CD14-positive monocyte (primary cell): ENCODE measurements around the gene TLX1. TPM values are rescaled to one million over a fixed set of nuclear protein-coding genes. Genes with fewer than 3 reads are reported as not detected.

Experiments used
- DNase-seq, 3 donors: peaks; one replicate each; pipeline ENCODE4 v3.0.0-alpha.2; 2011 to 2022
- H2AFZ ChIP-seq: 2 replicates; pipeline ENCODE4 v1.6.0; 2012; ENCODE audit warnings: mild to moderate bottlenecking, low read depth, low read length, inconsistent platforms; ENCODE audit not compliant: insufficient read depth, poor library complexity, severe bottlenecking
- H3K27ac ChIP-seq, 2 donors: 1 replicate in 1 of 2; 2 replicates in 1 of 2; pipeline ENCODE4 v1.5.1; 2012 to 2013; ENCODE audit warnings: low read length in 2 of 2, control low read depth in 1 of 2, inconsistent platforms in 1 of 2, low read depth in 1 of 2, mild to moderate bottlenecking in 1 of 2
- H3K27me3 ChIP-seq, 2 donors: one replicate each; pipeline versions ENCODE4 v1.6.0 to v1.6.1; 2011 to 2013; ENCODE audit warnings: low read length in 2 of 2; ENCODE audit not compliant: control insufficient read depth in 2 of 2, insufficient read depth in 2 of 2
- H3K36me3 ChIP-seq, 2 donors: replicated peaks in 1 of 2; 1 replicate in 1 of 2; 2 replicates in 1 of 2; pipeline versions ENCODE4 v1.5.1 to v1.6.1; 2012 to 2013; ENCODE audit warnings: low read length in 2 of 2, control low read depth in 1 of 2, inconsistent platforms in 1 of 2, mild to moderate bottlenecking in 1 of 2; ENCODE audit not compliant: insufficient read depth in 2 of 2, control insufficient read depth in 1 of 2
- H3K4me1 ChIP-seq, 2 donors: 1 replicate in 1 of 2; 2 replicates in 1 of 2; pipeline versions ENCODE4 v1.5.1 to v1.6.1; 2012 to 2013; ENCODE audit warnings: low read length in 2 of 2, control low read depth in 1 of 2, inconsistent platforms in 1 of 2, mild to moderate bottlenecking in 1 of 2, moderate library complexity in 1 of 2; ENCODE audit not compliant: insufficient read depth in 2 of 2, control insufficient read depth in 1 of 2
- H3K4me2 ChIP-seq: replicated peaks from 2 replicates; pipeline ENCODE3; 2012; ENCODE audit warnings: low read length, moderate library complexity, mild to moderate bottlenecking; ENCODE audit not compliant: poor library complexity, severe bottlenecking; ENCODE audit errors: extremely low read depth
- H3K4me3 ChIP-seq, 3 experiments: fragments of 200-600 bp in 1 of 3; sonication (generic) in 1 of 3; replicated peaks in 1 of 3; 1 replicate in 2 of 3; 2 replicates in 1 of 3; pipeline ENCODE4 v1.5.1; 2011 to 2013; ENCODE audit warnings: low read length in 3 of 3, mild to moderate bottlenecking in 3 of 3, control low read depth in 2 of 3, low read depth in 2 of 3, inconsistent platforms in 1 of 3, moderate library complexity in 1 of 3
- H3K79me2 ChIP-seq: 2 replicates; pipeline ENCODE4 v1.6.0; 2012; ENCODE audit warnings: mild to moderate bottlenecking, control low read depth, inconsistent platforms, low read length, moderate library complexity; ENCODE audit not compliant: insufficient read depth
- H3K9ac ChIP-seq: 2 replicates; pipeline ENCODE4 v1.6.0; 2017; ENCODE audit warnings: low read length, mild to moderate bottlenecking; ENCODE audit not compliant: insufficient read depth, poor library complexity, severe bottlenecking
- H3K9me3 ChIP-seq, 2 donors: replicated peaks in 1 of 2; 1 replicate in 1 of 2; 2 replicates in 1 of 2; pipeline versions ENCODE4 v1.5.1 to v1.6.1; 2012 to 2013; ENCODE audit warnings: low read length in 2 of 2, control low read depth in 1 of 2; ENCODE audit not compliant: control insufficient read depth in 1 of 2, insufficient read depth in 1 of 2
- H4K20me1 ChIP-seq: 2 replicates; pipeline ENCODE4 v1.6.0; 2012; ENCODE audit warnings: mild to moderate bottlenecking, low read length, control low read depth, moderate library complexity; ENCODE audit not compliant: insufficient read depth
- H3K27ac Mint-ChIP-seq, 7 donors: one replicate each; pipeline ENCODE4 v1.8.0; 2020; ENCODE audit warnings: mild to moderate bottlenecking in 7 of 7, mixed read lengths in 7 of 7, moderate library complexity in 6 of 7, inconsistent platforms in 2 of 7
- H3K27me3 Mint-ChIP-seq, 3 donors: one replicate each; pipeline ENCODE4 v1.8.0; 2021 to 2022; ENCODE audit warnings: low read depth in 3 of 3, mild to moderate bottlenecking in 3 of 3, mixed read lengths in 3 of 3, moderate library complexity in 3 of 3, inconsistent platforms in 1 of 3
- H3K36me3 Mint-ChIP-seq, 2 donors: one replicate each; pipeline ENCODE4 v1.8.0; 2020; ENCODE audit warnings: mixed read lengths in 2 of 2, inconsistent platforms in 1 of 2, mild to moderate bottlenecking in 1 of 2
- H3K4me1 Mint-ChIP-seq: one replicate; pipeline ENCODE4 v1.8.0; 2020; ENCODE audit warnings: mild to moderate bottlenecking, mixed read lengths
- H3K4me3 Mint-ChIP-seq, 2 donors: one replicate each; pipeline ENCODE4 v1.8.0; 2020; ENCODE audit warnings: mild to moderate bottlenecking in 2 of 2, mixed read lengths in 2 of 2, moderate library complexity in 1 of 2
- H3K9me3 Mint-ChIP-seq, 7 donors: one replicate each; pipeline ENCODE4 v1.8.0; 2020 to 2022; ENCODE audit warnings: mixed read lengths in 7 of 7, mild to moderate bottlenecking in 6 of 7, moderate library complexity in 6 of 7, inconsistent platforms in 2 of 7
- WGBS: methylation state at CpG from one replicate; pipeline ENCODE4 v1.1.5; 2013; ENCODE audit warnings: missing lambda C conversion rate; ENCODE audit not compliant: insufficient coverage; 5-methylcytosine and 5-hydroxymethylcytosine counted together
- intact Hi-C, 2 donors: fragments of 100-400 bp; cut with micrococcal nuclease; formaldehyde crosslinking; loops; one replicate each; pipeline versions ENCODE4 v1.15.0 to v1.15.1; 2023
- polyA plus RNA-seq, 3 donors: library from polyadenylated mRNA; depleted of rRNA in 1 of 3; unstranded in 2 of 3; stranded (reverse) in 1 of 3; fragments of 300-500 nt in 2 of 3; fragments of >200 nt in 1 of 3; fragmentation: Illumina TruSeq in 2 of 3; gene quantifications; 1 replicate in 2 of 3; 2 replicates in 1 of 3; pipeline ENCODE4 v1.2.3, GENCODE V29; 2012 to 2021
- TF ChIP-seq, protein P1 (sequence below): fragments of 200-600 bp; IDR thresholded peaks from one replicate; pipeline ENCODE4 v1.8.0; 2022; ENCODE audit warnings: antibody characterized with exemption, mild to moderate bottlenecking

TLX1 gene
- polyA plus RNA-seq, 3 donors, result not detected

GRCh38 chr10:101118031-101118430 is 13.1 kb upstream of the TLX1 start:
- Histone ChIP-seq H4K20me1 (no peaks in the 10 kb centered on the region), H3K79me2 (no peaks in the 10 kb centered on the region), H2AFZ (no peak overlapping the region), H3K9me3 (peaks cover 4 to 15% of the 10 kb centered on the region in 2 donors), H3K27me3 (peaks cover 42 to 72% of the 10 kb centered on the region in 2 donors), H3K4me3 (no peak overlapping the region), H3K4me2 (no peak overlapping the region), H3K4me1 (peaks cover 20 to 21% of the 10 kb centered on the region in 2 donors), H3K27ac (no peak overlapping the region), H3K36me3 (no peaks in the 10 kb centered on the region), H3K9ac (no peak overlapping the region)
- Mint-ChIP-seq H3K36me3 (peaks cover 7 to 10% of the 10 kb centered on the region in 2 donors), H3K4me3 (no peak overlapping the region), H3K27ac (no peak overlapping the region), H3K9me3 (peaks cover 0 to 14% (median 4%) of the 10 kb centered on the region in 7 donors), H3K27me3 (peaks cover 60 to 87% (median 68%) of the 10 kb centered on the region in 3 donors), H3K4me1 (peaks cover 22% of the 10 kb centered on the region)
- TF ChIP-seq, protein P1, sequence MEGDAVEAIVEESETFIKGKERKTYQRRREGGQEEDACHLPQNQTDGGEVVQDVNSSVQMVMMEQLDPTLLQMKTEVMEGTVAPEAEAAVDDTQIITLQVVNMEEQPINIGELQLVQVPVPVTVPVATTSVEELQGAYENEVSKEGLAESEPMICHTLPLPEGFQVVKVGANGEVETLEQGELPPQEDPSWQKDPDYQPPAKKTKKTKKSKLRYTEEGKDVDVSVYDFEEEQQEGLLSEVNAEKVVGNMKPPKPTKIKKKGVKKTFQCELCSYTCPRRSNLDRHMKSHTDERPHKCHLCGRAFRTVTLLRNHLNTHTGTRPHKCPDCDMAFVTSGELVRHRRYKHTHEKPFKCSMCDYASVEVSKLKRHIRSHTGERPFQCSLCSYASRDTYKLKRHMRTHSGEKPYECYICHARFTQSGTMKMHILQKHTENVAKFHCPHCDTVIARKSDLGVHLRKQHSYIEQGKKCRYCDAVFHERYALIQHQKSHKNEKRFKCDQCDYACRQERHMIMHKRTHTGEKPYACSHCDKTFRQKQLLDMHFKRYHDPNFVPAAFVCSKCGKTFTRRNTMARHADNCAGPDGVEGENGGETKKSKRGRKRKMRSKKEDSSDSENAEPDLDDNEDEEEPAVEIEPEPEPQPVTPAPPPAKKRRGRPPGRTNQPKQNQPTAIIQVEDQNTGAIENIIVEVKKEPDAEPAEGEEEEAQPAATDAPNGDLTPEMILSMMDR, result no peak
- no peak for DNase-seq
- intact Hi-C loops, result no loop called here
- no CpG with 5 or more reads among the region's 1 CpG for WGBS

GRCh38 chr10:101120520-101120883 is 10.6 kb upstream of the TLX1 start:
- H3K4me2 ChIP-seq, result peak overlapping the region; percentile 89
- H3K4me3 ChIP-seq, result peak overlapping the region in 2 of 3 experiments; percentile 36 to 79
- WGBS, result no CpG with 5 or more reads among the region's 2 CpGs
- TF ChIP-seq, protein P1, result no peak
- no peak overlapping the region for H3K9ac ChIP-seq
- H3K9me3 ChIP-seq, result peaks cover 4 to 34% of the 10 kb centered on the region in 2 donors
- Mint-ChIP-seq H3K36me3 (peaks cover 7 to 10% of the 10 kb centered on the region in 2 donors), H3K27ac (peak overlapping the region in 1 of 7 donors; percentile 81), H3K27me3 (peaks cover 82 to 96% (median 86%) of the 10 kb centered on the region in 3 donors), H3K9me3 (peaks cover 0 to 15% (median 6%) of the 10 kb centered on the region in 7 donors), H3K4me3 (peak overlapping the region; percentile 94 to 100), H3K4me1 (peaks cover 16% of the 10 kb centered on the region)
- H3K4me1 ChIP-seq, result peaks cover 12% of the 10 kb centered on the region in 2 donors
- intact Hi-C loops, result no loop called here
- H3K79me2 ChIP-seq, result no peaks in the 10 kb centered on the region
- no peaks in the 10 kb centered on the region for H3K36me3 ChIP-seq
- H3K27me3 ChIP-seq, result peaks cover 60 to 90% of the 10 kb centered on the region in 2 donors
- H4K20me1 ChIP-seq, result no peaks in the 10 kb centered on the region
- no peak for DNase-seq
- peak overlapping the region; percentile 65 for H2AFZ ChIP-seq
- no peak overlapping the region for H3K27ac ChIP-seq
